Muscle of back (tissue), 10 donors: ENCODE results near the gene ZBTB32. TPM values are rescaled to one million over a fixed set of nuclear protein-coding genes. Genes with fewer than 3 reads are reported as not detected.

ENCODE experiments used
- polyA plus RNA-seq, 10 donors: library from polyadenylated mRNA; unstranded; fragments of 120-200 nt; gene quantifications; one replicate each; pipeline ENCODE4 v1.2.1, GENCODE V29; 2013; ENCODE audit not compliant: insufficient read length in 10 of 10

The ZBTB32 gene
- polyA plus RNA-seq, 10 donors, result 0.08 to 0.59 (median 0.25) TPM; not detected in 5

Other genes starting within 250 kb of the ZBTB32 start
- 100 to 1,000 TPM in 1 of 10 donors, 10 to 100 TPM in 1, 1 to 10 TPM in 1, not detected in 7; 1.2 to 195 (median 65.7) TPM for gene KRTDAP, start 214.1 kb upstream of the ZBTB32 start, polyA plus RNA-seq
- gene DMKN, start 190.9 kb upstream of the ZBTB32 start, polyA plus RNA-seq, result 10 to 100 TPM in 2 of 10 donors, 1 to 10 TPM in 5, under 1 TPM in 3; 0.46 to 53.6 (median 1.5) TPM
- gene SBSN, start 176.2 kb upstream of the ZBTB32 start, polyA plus RNA-seq, result 10 to 100 TPM in 1 of 10 donors, 1 to 10 TPM in 1, under 1 TPM in 2, not detected in 6; 0.15 to 19.3 (median 0.72) TPM
- not detected for gene GAPDHS, start 171.1 kb upstream of the ZBTB32 start, polyA plus RNA-seq
- 10 to 100 TPM; 40.3 to 49.6 (median 45.1) TPM for gene TMEM147, start 158.9 kb upstream of the ZBTB32 start, polyA plus RNA-seq
- under 1 TPM in 1 of 10 donors, not detected in 9; 0.04 TPM for gene ATP4A, start 140.9 kb upstream of the ZBTB32 start, polyA plus RNA-seq
- not detected for gene PMIS2, start 118.4 kb upstream of the ZBTB32 start, polyA plus RNA-seq
- 10 to 100 TPM in 9 of 10 donors, 1 to 10 TPM in 1; 10.0 to 14.5 (median 12.3) TPM for gene HAUS5, start 91.8 kb upstream of the ZBTB32 start, polyA plus RNA-seq
- gene RBM42, start 75.5 kb upstream of the ZBTB32 start, polyA plus RNA-seq, result 10 to 100 TPM; 30.4 to 55.8 (median 38.3) TPM
- gene ETV2, start 62.8 kb upstream of the ZBTB32 start, polyA plus RNA-seq, result 1 to 10 TPM; 1.6 to 4.1 (median 2.5) TPM
- gene COX6B1, start 56.2 kb upstream of the ZBTB32 start, polyA plus RNA-seq, result 100 to 1,000 TPM; 243 to 330 (median 261) TPM
- 1 to 10 TPM in 2 of 10 donors, not detected in 8; 6.1 to 6.5 TPM for gene UPK1A, start 38.0 kb upstream of the ZBTB32 start, polyA plus RNA-seq
- 10 to 100 TPM; 17.6 to 26.1 (median 23.0) TPM for gene KMT2B, start 13.4 kb downstream of the ZBTB32 start, polyA plus RNA-seq
- gene IGFLR1, start 37.9 kb downstream of the ZBTB32 start, polyA plus RNA-seq, result 1 to 10 TPM; 2.2 to 4.1 (median 3.3) TPM
- gene U2AF1L4, start 40.9 kb downstream of the ZBTB32 start, polyA plus RNA-seq, result 10 to 100 TPM; 10.4 to 15.6 (median 12.7) TPM
- gene PSENEN, start 41.1 kb downstream of the ZBTB32 start, polyA plus RNA-seq, result 10 to 100 TPM; 32.5 to 41.0 (median 37.1) TPM
- 10 to 100 TPM in 4 of 10 donors, 1 to 10 TPM in 6; 7.9 to 13.1 (median 9.6) TPM for gene LIN37, start 44.0 kb downstream of the ZBTB32 start, polyA plus RNA-seq
- gene HSPB6, start 52.5 kb downstream of the ZBTB32 start, polyA plus RNA-seq, result 100 to 1,000 TPM; 193 to 769 (median 611) TPM
- gene PROSER3, start 53.6 kb downstream of the ZBTB32 start, polyA plus RNA-seq, result 10 to 100 TPM in 8 of 10 donors, 1 to 10 TPM in 2; 9.5 to 15.2 (median 11.6) TPM
- gene ARHGAP33, start 71.0 kb downstream of the ZBTB32 start, polyA plus RNA-seq, result 10 to 100 TPM in 7 of 10 donors, 1 to 10 TPM in 3; 7.1 to 24.1 (median 14.5) TPM
- gene PRODH2, start 108.3 kb downstream of the ZBTB32 start, polyA plus RNA-seq, result not detected
- gene NPHS1, start 147.9 kb downstream of the ZBTB32 start, polyA plus RNA-seq, result under 1 TPM in 8 of 10 donors, not detected in 2; 0.09 to 0.52 (median 0.15) TPM
- gene KIRREL2, start 152.4 kb downstream of the ZBTB32 start, polyA plus RNA-seq, result 1 to 10 TPM in 1 of 10 donors, under 1 TPM in 9; 0.18 to 1.1 (median 0.33) TPM
- 10 to 100 TPM in 1 of 10 donors, 1 to 10 TPM in 9; 3.8 to 12.7 (median 5.9) TPM for gene APLP1, start 164.0 kb downstream of the ZBTB32 start, polyA plus RNA-seq
- 1 to 10 TPM; 1.1 to 3.1 (median 1.7) TPM for gene NFKBID, start 196.0 kb downstream of the ZBTB32 start, polyA plus RNA-seq
- 10 to 100 TPM in 1 of 10 donors, 1 to 10 TPM in 9; 3.7 to 11.6 (median 5.3) TPM for gene HCST, start 198.0 kb downstream of the ZBTB32 start, polyA plus RNA-seq
- gene TYROBP, start 203.7 kb downstream of the ZBTB32 start, polyA plus RNA-seq, result 10 to 100 TPM; 11.6 to 22.8 (median 16.9) TPM
- gene LRFN3, start 231.8 kb downstream of the ZBTB32 start, polyA plus RNA-seq, result 10 to 100 TPM in 1 of 10 donors, 1 to 10 TPM in 9; 4.4 to 13.1 (median 7.6) TPM